Left ventricle myocardium superior (tissue), 1 donor: ENCODE measurements around the gene PPFIA3. TPM values are rescaled to one million over a fixed set of nuclear protein-coding genes. Genes with fewer than 3 reads are reported as not detected.
"Not testable (repeated sequence)": the region's sequence is repeated elsewhere in the genome, so short reads cannot be mapped to it uniquely, and the experiment has no call there.

Source experiments
- ATAC-seq: fragments of 200-7000 bp; cut with Tn5 transposase; one replicate; pipeline ENCODE4 v1.9.1; 2020; ENCODE audit warnings: mild to moderate bottlenecking, moderate library complexity
- DNase-seq: peaks from one replicate; pipeline ENCODE4 v3.0.0-alpha.2; 2020
- intact Hi-C: fragments of 100-400 bp; cut with micrococcal nuclease; formaldehyde crosslinking; loops from one replicate; pipeline ENCODE4 v1.11.0; 2022
- total RNA-seq: library from RNA; stranded (reverse); fragmentation: NEBNext Ultra II Directional; extraction: Animal tissue kit (Norgen Biotek cat#: 25700); gene quantifications from one replicate; pipeline ENCODE4 v1.2.1, GENCODE V29; 2021
- donor health status: DM: no; HTN: yes; CAD: no; lungs with severe emphysema.

Gene PPFIA3
- total RNA-seq, 1 donor from 2014 or later, result 4.0 TPM

GRCh38 chr19:49140951-49141350, 21.6 kb downstream of the PPFIA3 start:
- DNase-seq, result no peak
- no peak for ATAC-seq
- intact Hi-C loops, result loop anchor here (10.0 kb wide), 1 partner anchor 46 kb away; no protein-coding TSS in a partner anchor

DNA sequence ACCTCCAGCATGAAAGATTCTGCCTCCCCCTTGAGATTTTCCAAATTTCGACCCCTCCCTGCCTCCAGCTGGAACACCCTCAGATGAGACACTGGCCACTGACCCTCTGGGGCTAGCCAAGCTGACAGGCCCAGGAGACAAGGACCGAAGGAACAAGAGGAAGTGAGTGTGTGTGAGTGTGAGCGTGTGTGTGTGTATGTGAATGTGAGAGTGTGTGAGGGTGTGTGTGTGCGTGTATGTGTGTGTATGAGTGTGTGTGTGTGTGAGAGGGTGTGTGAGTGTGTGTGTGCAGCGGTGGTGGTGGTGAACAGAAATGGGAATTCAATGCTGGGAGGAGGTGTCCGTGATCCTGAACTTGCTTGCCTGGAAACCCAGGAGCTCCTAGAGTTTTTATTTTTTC, 22.0 kb downstream of the PPFIA3 start:
- DNase-seq (no peak), ATAC-seq (no peak)
- intact Hi-C loops, result loop anchor here (10.0 kb wide), 1 partner anchor 47 kb away; no protein-coding TSS in a partner anchor

DNA sequence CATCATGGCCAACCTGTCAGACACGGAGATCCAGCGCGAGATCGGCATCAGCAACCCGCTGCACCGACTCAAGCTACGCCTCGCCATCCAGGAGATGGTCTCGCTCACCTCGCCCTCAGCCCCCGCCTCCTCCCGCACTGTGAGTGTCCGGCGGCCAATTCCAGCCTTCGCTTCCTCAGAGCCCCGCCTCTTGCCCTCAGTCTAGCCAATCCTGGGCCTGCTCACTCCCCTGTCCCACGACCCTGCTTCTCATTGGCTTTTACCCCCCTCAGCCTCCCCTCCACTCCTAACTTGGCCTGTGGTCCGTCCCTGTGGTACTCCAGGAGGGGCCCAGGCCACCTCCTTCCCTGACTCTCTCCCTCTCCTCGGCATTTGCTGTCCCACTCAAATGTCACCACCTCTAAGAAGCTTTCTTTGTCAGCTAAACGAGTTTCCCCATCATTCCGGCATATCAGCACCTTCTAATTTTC, 23.6 kb downstream of the PPFIA3 start:
- DNase-seq (peak; percentile 94), ATAC-seq (peak; percentile 98)
- intact Hi-C loops, result loop anchor here (10.0 kb wide), 1 partner anchor 48 kb away; no protein-coding TSS in a partner anchor

GRCh38 chr19:49145573-49146407, 26.4 kb downstream of the PPFIA3 start:
- DNase-seq (peak; percentile 89), ATAC-seq (peak; percentile 9)
- intact Hi-C loops, result loop anchor here (10.0 kb wide), 1 partner anchor 51 kb away; no protein-coding TSS in a partner anchor

DNA sequence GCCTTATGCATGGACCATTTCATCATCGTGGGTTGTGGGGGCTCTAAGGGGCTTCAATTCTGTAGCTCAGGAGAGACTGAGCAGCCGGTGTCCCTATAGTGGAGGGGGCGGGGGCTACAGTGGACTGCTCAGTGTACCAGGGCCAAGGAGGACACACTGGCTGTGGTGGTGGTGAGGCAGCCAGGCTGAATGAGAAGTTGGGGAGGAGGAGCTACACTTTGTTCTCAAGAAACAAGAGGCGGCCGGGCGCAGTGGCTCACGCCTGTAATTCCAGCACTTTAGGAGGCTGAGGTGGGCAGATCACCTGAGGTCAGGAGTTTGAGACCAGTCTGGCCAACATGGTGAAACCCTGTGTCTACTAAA, 27.0 kb downstream of the PPFIA3 start:
- intact Hi-C loops, result loop anchor here (10.0 kb wide), 1 partner anchor 52 kb away; no protein-coding TSS in a partner anchor
- DNase-seq, result peak; percentile 33
- ATAC-seq, result not testable (repeated sequence)

DNA sequence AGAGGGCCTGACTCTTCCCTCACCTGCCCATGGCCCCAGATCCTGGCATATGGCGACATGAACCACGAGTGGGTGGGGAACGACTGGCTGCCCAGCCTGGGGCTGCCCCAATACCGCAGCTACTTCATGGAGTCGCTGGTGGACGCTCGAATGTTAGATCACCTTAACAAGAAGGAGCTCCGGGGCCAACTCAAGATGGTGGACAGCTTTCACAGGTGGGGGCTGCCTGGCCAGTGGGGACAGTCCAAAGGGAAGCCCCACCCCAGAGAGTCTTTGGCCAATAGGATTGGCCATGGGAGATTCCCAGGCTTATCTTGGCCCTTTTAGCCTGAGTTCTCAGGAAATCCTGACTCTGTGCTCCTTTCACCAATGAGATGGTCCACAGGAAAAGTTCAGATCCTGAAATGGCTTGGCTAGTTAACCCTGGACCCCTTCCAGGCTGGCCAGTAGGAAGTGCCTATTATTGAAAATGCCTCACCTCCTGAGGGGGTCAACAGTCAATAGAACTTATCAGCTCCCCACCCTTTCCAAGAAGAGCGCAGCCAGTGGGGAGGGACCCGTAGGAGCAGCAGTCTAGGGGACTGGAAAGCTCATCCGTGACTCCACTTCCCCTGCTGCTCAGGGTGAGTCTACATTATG, 28.8 kb downstream of the PPFIA3 start:
- intact Hi-C loops, result loop anchor here (10.0 kb wide), 1 partner anchor 53 kb away; no protein-coding TSS in a partner anchor

DNA sequence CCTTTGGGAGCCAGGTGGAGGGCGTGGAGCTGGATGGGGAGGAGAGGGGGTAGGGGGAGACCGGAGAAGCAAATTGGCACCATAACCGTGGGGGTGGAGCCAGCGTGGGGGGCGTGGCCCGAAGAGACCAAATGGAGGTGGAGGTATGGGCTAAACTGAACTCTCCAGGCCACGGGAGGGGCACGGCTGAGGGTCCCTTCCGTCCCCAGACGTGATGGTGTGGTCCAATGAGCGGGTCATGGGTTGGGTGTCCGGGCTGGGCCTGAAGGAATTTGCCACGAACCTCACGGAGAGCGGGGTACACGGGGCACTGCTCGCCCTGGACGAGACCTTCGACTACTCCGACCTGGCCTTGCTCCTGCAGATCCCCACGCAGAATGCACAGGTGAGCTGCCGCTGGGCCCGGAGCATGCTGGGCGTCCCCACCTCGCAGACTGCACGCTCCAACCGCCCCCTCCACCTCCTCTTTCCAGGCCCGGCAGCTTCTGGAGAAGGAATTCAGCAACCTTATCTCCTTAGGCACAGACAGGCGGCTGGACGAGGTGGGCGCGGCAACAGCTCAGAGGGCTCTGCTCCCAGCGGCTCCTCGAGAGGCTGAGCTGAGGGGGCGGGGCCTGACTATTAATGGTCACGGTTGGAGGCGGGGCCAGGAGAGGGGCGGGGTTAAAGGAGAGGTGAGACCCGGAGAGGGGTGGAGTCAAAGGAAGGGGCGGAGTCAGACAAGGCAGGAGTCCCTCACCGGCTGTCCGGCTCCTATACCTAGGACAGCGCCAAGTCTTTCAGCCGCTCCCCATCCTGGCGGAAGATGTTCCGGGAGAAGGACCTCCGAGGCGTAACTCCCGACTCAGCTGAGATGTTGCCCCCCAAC, 29.7 kb downstream of the PPFIA3 start:
- DNase-seq (peak; percentile 98), ATAC-seq (peak; percentile 81)
- intact Hi-C loops, result loop anchor here (10.0 kb wide), 1 partner anchor 54 kb away; no protein-coding TSS in a partner anchor

More for the DNA sequence above, 28.8 kb downstream of the PPFIA3 start:
- DNase-seq (peak; percentile 36), ATAC-seq (no peak)

DNA sequence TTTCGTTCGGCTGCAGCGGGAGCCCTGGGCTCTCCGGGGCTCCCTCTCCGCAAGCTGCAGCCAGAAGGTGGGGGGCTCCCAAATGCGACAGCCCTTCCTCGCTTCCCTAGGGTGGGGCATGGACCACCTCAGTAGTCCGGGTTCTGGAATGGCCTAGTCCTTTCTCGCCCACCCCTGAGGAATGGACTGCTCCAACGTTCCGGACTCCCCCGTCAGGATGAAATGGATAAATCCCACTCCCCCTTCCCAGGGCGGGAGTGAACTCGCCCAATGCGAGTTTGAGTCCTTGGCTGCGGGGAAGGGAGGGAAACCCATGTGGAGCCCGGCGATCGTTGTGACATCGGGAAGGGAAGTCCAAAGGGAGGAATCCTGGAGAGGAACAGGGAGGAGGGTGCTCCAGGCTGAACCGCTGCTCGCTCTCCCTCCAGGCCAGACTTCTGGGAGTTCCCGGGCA, 30.3 kb downstream of the PPFIA3 start:
- intact Hi-C loops, result loop anchor here (10.0 kb wide), 1 partner anchor 55 kb away; no protein-coding TSS in a partner anchor
- DNase-seq (peak; percentile 76), ATAC-seq (peak; percentile 48)

DNA sequence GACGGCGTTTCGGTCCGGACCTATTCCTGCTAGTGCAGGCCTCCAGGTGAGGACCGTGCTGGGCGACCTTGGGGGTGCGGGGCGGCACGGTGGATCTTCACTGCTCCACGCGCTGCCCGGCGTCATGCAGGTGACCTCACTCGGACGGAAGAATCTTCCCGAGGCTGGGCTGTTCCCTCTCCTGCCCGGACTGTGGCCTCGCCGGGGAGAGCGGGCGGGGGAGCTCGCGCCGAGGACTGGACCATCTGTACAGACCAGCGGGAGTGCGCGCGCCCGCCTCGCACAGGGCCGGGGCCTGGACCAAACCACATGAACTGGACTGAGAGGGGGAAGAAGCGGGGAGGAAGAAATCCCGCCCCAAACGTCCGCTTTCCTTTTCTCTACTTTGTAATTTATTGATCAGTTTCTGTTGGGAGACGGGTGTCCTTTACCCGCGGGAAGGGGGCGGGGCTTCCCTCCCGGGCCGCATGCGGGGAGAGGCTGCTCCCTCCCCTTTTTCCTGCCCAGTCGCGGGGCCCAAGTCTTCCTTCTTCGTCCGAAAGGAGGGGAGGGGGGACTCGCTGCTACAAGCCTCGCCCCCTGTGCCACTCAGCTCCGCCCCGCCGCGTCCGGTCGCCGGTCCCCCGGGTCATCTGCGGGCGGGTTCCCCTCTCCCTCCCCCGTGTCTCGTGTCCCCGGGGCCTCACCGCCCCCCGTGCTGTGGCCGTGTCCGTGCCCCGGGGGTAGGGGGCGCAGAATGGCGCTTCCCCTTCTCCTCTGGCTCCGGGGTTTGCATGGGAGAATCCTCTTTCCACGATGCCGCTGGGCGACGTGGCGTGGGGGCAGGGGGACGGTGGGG, 31.0 kb downstream of the PPFIA3 start:
- ATAC-seq, result peak; percentile 71
- intact Hi-C loops, result no loop called here
- peak; percentile 88 for DNase-seq

- intact Hi-C loops, result no loop called here
- no peak for ATAC-seq
- DNase-seq, result no peak
These were observed 31.6 kb downstream of the PPFIA3 start for GRCh38 chr19:49150944-49151243.

DNA sequence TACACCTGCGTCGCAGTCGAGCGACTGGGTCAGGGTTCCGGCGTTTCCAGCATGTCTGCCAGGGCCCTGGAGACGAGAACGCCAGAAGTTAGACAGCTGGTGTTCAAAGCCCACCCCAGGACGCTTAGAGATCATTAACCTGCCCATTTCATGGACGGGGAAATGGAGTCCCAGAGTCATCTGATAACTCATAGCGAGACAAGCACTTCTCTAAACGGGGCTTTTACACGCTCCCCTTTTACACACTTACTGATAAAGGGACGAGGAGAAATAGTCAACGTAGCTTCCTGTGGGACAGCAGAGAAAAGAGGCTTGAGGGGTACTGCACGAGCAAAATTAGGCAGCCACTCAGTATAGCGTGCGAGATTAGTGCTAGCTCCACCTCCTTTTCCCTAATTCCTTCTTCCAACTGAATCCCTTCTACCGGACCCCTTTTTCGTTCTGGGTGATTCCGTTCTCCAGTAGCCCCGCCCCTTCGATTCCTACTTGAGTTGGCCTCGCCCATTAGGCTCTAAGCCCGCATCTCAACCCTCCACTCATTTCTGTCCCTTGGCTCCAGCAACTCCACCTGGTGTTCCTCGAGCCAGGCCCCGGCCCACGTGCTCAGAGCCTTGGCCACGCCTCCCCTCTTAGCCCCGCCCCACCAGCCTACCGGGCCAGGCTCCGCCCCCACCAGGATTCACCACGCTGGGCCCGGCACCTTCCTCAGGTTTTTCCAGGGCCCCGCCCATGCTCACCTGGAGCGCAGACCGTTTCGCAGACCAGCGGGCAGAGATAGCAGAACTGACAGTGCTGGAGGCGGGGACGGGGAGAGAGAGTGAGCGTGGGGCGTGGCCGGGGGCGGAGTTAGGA, 32.1 kb downstream of the PPFIA3 start:
- ATAC-seq (no peak), DNase-seq (peak; percentile 75)
- intact Hi-C loops, result no loop called here

- intact Hi-C loops, result no loop called here
- ATAC-seq (no peak), DNase-seq (peak; percentile 30)
These were observed 32.8 kb downstream of the PPFIA3 start for GRCh38 chr19:49152119-49152550.

DNA sequence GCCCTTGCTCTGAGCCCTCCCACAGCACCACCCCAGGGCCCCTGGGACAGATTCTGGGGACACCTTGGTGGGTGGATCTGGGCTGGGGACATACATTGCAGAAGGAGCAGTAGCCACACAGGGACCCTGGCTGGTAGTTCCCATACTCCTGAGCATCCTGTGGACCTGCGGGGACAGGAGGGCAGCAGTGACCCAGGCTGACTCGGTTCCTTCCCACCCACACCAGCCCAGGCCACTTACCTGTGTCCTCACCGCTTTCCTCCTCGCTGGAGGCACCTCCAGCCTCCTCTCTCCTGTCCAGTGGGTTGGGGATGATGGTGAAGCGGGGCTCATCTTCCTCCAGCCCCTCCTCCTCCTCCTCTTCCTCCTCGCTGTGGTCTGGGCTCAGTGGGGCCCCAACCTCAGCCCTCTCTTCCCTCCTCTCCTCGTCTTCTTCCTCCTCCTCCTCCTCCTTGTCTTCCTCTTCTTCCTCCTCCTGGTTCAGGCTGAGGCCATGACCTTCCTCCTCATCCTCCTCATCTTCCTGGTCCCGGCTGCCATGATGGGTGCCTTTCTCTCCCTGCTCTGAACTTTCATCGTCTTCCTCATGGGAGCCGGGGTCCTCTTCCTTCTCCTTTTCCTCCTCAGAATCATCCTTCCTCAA, 33.9 kb downstream of the PPFIA3 start:
- DNase-seq, result no peak
- intact Hi-C loops, result no loop called here
- no peak for ATAC-seq

GRCh38 chr19:49154279-49154678, 34.9 kb downstream of the PPFIA3 start:
- DNase-seq (no peak), ATAC-seq (no peak)
- intact Hi-C loops, result no loop called here

DNA sequence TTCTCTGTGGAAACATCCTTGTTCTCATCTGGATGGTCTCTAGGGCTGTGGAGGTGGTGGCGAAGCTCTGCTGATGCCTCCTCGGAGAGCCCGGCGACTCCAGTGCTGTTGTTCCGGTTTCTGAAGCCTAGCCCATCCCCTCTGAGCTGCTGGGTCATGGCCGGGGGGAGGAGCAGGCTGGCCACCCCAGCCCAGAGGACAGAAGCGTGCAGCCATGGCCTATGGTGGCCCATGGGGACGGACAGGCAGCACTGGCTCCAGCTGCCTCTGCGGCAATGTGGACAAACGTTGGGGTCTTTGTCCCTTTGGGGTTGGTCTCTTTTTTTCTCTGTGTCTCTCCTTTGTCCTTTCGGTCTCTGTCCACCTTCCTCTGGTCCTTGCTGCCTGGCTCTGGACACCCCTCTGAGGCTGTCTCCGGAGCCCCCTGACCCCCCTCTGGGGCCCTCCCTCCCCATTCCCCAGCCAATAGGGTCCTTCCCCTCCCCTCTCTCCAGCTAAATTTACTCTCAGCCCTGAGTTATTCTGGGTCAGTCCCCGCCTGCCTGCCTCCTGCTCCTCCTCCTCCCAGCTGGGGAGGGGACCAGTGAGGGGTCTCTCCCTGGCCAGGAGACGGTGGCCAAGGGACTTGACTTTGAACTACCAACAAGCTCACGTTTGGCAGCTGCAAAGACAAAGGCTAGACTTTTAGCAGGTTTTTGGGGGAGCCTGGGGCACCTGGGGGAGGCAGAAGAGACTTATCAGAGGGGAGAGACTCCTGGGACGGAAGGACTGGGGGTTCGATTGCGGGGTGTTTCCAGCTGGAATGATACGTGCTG, 35.9 kb downstream of the PPFIA3 start, which contains the start of gene HRC:
TSS of gene HRC (minus strand) at position 392 of the 815 bp plus-strand sequence. CDS start at position 233, 159 bp downstream.
- ATAC-seq, result peak; percentile 70
- DNase-seq, result peak; percentile 83
- intact Hi-C loops, result no loop called here

DNA sequence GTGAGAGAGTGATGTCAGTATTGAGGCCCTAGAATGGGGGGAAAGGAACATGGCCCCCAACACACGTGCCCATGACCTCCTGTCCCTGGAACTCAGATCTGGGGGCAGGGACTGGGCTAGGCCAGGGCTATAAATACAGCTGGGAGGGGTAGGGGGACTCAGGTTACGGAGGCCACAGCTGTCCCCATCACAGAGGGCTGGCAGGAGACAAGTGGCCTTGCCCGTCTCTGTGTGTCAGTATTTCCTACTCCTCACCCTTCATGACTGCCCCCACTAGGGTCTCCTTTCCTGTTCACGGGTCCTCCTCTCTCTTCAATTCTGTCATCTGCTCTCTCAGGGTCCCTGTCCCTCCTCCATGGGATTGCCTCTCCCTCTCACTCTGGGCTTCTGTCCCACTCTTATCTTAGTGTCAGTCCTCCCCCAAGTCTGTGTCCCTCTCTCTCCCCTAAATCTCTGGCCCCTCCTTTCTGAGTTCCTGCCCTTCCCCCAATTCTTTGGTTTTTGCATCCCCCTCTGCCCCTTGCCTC, 36.5 kb downstream of the PPFIA3 start:
- intact Hi-C loops, result no loop called here
- peak; percentile 74 for DNase-seq

More for the DNA sequence above, 36.5 kb downstream of the PPFIA3 start:
- ATAC-seq, result peak; percentile 70
